Measurements from ENCODE around the gene WNT7B. TPM values are rescaled to one million over a fixed set of nuclear protein-coding genes. Genes with fewer than 3 reads are reported as not detected.

The WNT7B gene
- polyA plus RNA-seq, 1 of the 3 experiments (the other 2 are of a cell fraction), result 0.13 TPM

DNA sequence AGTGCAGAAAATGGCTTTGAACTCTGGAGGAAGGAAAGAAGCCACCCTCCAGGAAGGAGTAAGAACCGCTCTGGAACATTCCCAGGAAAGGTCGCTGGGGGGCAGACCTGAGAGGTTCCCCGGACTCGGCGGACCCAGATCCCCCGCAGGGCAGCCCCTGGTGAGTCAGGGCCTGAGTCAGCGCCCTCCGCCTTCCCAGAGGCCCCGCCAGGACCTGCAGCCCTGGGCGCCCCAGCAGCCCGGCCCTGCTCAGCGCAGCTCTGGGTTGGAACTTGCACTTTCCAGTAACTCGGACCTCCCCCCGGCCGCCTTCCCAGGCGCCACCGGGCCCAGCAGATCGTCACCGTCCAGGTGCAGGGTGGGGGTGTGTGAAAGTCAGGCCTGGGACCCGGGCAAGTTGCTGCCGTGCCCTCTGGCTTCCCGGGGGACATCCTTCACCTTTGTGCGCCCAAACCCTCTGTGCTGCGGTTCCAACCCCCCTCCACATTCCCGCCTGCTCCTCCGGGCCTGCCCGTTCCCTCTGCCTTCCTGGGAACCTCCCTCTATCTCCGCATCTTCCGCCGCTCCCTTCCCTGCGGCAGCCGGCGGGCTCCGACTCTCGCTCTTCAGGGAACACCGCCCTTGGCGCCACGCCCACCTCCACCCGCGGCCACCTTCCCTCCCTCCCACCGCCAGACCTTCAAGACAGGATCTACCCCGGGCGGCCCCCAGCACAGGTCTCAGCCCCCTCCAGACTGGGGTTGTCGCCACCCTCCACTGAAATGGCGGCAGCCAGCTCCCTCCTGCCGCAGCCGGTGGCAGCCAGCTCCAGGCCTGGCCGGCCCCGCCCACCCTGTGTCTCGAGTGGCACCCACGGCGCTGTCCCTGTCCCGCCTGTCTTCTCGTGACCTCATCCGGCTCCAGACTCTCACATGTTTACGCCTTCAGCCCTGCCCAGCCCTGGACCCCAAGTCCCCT lies 36.8 kb upstream of the WNT7B start (continued):
- peak; percentile 44 for TF ChIP-seq PBX3 (IDR thresholded peaks at IDR 0.05)
- TF ChIP-seq YY1 (IDR thresholded peaks at IDR 0.05; ENCODE audit: low read depth), result 0 out of 2 replicates have a peak, but pooled peaks have one; percentile 74
- TF ChIP-seq, protein P1, sequence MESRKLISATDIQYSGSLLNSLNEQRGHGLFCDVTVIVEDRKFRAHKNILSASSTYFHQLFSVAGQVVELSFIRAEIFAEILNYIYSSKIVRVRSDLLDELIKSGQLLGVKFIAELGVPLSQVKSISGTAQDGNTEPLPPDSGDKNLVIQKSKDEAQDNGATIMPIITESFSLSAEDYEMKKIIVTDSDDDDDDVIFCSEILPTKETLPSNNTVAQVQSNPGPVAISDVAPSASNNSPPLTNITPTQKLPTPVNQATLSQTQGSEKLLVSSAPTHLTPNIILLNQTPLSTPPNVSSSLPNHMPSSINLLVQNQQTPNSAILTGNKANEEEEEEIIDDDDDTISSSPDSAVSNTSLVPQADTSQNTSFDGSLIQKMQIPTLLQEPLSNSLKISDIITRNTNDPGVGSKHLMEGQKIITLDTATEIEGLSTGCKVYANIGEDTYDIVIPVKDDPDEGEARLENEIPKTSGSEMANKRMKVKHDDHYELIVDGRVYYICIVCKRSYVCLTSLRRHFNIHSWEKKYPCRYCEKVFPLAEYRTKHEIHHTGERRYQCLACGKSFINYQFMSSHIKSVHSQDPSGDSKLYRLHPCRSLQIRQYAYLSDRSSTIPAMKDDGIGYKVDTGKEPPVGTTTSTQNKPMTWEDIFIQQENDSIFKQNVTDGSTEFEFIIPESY (IDR thresholded peaks at IDR 0.05; ENCODE audit: borderline replicate concordance, low read depth), result peak; percentile 69; the same call in 1 of the 2 replicates
- no peak; the same call in 1 of the 2 replicates for TF ChIP-seq MEF2A (IDR thresholded peaks at IDR 0.05; ENCODE audit: borderline replicate concordance, low read depth)
- TF ChIP-seq, protein P2, sequence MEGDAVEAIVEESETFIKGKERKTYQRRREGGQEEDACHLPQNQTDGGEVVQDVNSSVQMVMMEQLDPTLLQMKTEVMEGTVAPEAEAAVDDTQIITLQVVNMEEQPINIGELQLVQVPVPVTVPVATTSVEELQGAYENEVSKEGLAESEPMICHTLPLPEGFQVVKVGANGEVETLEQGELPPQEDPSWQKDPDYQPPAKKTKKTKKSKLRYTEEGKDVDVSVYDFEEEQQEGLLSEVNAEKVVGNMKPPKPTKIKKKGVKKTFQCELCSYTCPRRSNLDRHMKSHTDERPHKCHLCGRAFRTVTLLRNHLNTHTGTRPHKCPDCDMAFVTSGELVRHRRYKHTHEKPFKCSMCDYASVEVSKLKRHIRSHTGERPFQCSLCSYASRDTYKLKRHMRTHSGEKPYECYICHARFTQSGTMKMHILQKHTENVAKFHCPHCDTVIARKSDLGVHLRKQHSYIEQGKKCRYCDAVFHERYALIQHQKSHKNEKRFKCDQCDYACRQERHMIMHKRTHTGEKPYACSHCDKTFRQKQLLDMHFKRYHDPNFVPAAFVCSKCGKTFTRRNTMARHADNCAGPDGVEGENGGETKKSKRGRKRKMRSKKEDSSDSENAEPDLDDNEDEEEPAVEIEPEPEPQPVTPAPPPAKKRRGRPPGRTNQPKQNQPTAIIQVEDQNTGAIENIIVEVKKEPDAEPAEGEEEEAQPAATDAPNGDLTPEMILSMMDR (IDR thresholded peaks at IDR 0.05), result peak; percentile 72
- peak; percentile 73; the same call in 1 of the 2 replicates for TF ChIP-seq POLR2AphosphoS5 (IDR thresholded peaks at IDR 0.05; ENCODE audit: low read depth, low read length)
- 0 out of 2 replicates have a peak, but pooled peaks have one; percentile 42 for TF ChIP-seq RCOR1 (IDR thresholded peaks at IDR 0.05; ENCODE audit: low read length)
- TF ChIP-seq RXRA (IDR thresholded peaks at IDR 0.05; ENCODE audit: borderline replicate concordance, low read depth), result peak; percentile 93
- 0 out of 2 replicates have a peak, but pooled peaks have one; percentile 43 for TF ChIP-seq TEAD4 (IDR thresholded peaks at IDR 0.05; ENCODE audit: borderline replicate concordance, insufficient read depth)
- TF ChIP-seq GABPA (IDR thresholded peaks at IDR 0.05; ENCODE audit: low read depth), result peak; percentile 33; the same call in 1 of the 2 replicates
- TF ChIP-seq EZH2phosphoT487 (IDR thresholded peaks at IDR 0.05; ENCODE audit: borderline replicate concordance, low read depth), result no peak
- TF ChIP-seq SIN3A (IDR thresholded peaks at IDR 0.05; ENCODE audit: borderline replicate concordance, low read depth, low read length), result peak; percentile 52; the same call in 1 of the 2 replicates
- TF ChIP-seq, protein P3, sequence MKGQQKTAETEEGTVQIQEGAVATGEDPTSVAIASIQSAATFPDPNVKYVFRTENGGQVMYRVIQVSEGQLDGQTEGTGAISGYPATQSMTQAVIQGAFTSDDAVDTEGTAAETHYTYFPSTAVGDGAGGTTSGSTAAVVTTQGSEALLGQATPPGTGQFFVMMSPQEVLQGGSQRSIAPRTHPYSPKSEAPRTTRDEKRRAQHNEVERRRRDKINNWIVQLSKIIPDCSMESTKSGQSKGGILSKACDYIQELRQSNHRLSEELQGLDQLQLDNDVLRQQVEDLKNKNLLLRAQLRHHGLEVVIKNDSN (IDR thresholded peaks at IDR 0.05; ENCODE audit: borderline replicate concordance, low read depth), result no peak
- peak; percentile 46; the same call in 1 of the 2 replicates for TF ChIP-seq GATA2 (CRISPR knock-in tag; IDR thresholded peaks at IDR 0.05)
- peak; percentile 36 for TF ChIP-seq CHD2 (IDR thresholded peaks at IDR 0.05; ENCODE audit: low read length, partially characterized antibody)
- TF ChIP-seq FOSL2 (IDR thresholded peaks at IDR 0.05; ENCODE audit: borderline replicate concordance, low read depth), result peak; percentile 99
